ENCODE measurements around the gene ETV3L. TPM values are rescaled to one million over a fixed set of nuclear protein-coding genes. Genes with fewer than 3 reads are reported as not detected.

Gene ETV3L
- total and polyA plus RNA-seq, 2 of the 8 experiments (the other 6 are each of a cell fraction or from before 2014, with no cell fraction given) = 0.17 to 0.26 TPM

GRCh38 chr1:157090196-157090647, 9.4 kb downstream of the ETV3L start (continued):
- TF ChIP-seq CHD7 (IDR thresholded peaks at IDR 0.05; ENCODE audit: insufficient replicate concordance, low read length) = no peak
- no peak for TF ChIP-seq KDM5A (IDR thresholded peaks at IDR 0.05; ENCODE audit: low read length)
- TF ChIP-seq ATF2 (IDR thresholded peaks at IDR 0.05; ENCODE audit: low read length) = no peak
- TF ChIP-seq SIX5 (IDR thresholded peaks at IDR 0.05; ENCODE audit: low read depth, low read length) = no peak
- TF ChIP-seq PHF8 (conservative IDR thresholded peaks at IDR 0.05; ENCODE audit: low read depth, low read length) = no peak
- TF ChIP-seq CHD2 (IDR thresholded peaks at IDR 0.05; ENCODE audit: low read length) = no peak
- TF ChIP-seq SP1 (IDR thresholded peaks at IDR 0.05; ENCODE audit: low read depth, low read length) = no peak
- TF ChIP-seq CHD1 (IDR thresholded peaks at IDR 0.05; ENCODE audit: low read depth, low read length) = no peak
